Naive thymus-derived CD4-positive, alpha-beta T cell (primary cell): ENCODE measurements around the gene ZGRF1. TPM values are rescaled to one million over a fixed set of nuclear protein-coding genes. Genes with fewer than 3 reads are reported as not detected.
"Not testable (repeated sequence)": the region's sequence is repeated elsewhere in the genome, so short reads cannot be mapped to it uniquely, and the experiment has no call there.

Experiments used
- ATAC-seq: fragments of 150-1000 bp; cut with Tn5 transposase; 2 replicates; pipeline ENCODE4 v1.10.0; 2021; ENCODE audit warnings: mild to moderate bottlenecking, moderate library complexity
- CTCF ChIA-PET: fragments of 350-600 bp; sonication (Branson Sonifier 250); formaldehyde crosslinking; loops from one replicate; lab custom pipeline; 2021; ENCODE audit warnings: antibody characterized with exemption; lab: Charles Lee
- POLR2A ChIA-PET: fragments of 350-600 bp; sonication (Branson Sonifier 250); formaldehyde crosslinking; loops from one replicate; lab custom pipeline; 2021; ENCODE audit warnings: antibody characterized with exemption, inconsistent platforms; lab: Charles Lee
- DNase-seq, 9 donors: peaks; one replicate each; pipeline versions ENCODE4 v3.0.0 to v3.0.0-alpha.2; 2020 to 2022; ENCODE audit warnings: mixed read lengths in 1 of 9
- H3K27ac ChIP-seq: one replicate; pipeline ENCODE4 v1.7.0; 2013; ENCODE audit warnings: mild to moderate bottlenecking, low read depth, low read length, moderate library complexity
- H3K27me3 ChIP-seq, 2 donors: one replicate each; pipeline ENCODE4 v1.7.0; 2013; ENCODE audit warnings: low read length in 2 of 2, mild to moderate bottlenecking in 2 of 2, moderate library complexity in 2 of 2; ENCODE audit not compliant: control insufficient read depth in 2 of 2, insufficient read depth in 2 of 2
- H3K36me3 ChIP-seq, 3 experiments: 1 replicate in 2 of 3; 2 replicates in 1 of 3; pipeline ENCODE4 v1.7.0; 2013; ENCODE audit warnings: low read length in 3 of 3, mild to moderate bottlenecking in 3 of 3, moderate library complexity in 1 of 3; ENCODE audit not compliant: insufficient read depth in 3 of 3, control insufficient read depth in 2 of 3
- H3K4me1 ChIP-seq, 2 donors: one replicate each; pipeline ENCODE4 v1.7.0; 2013; ENCODE audit warnings: low read length in 2 of 2, mild to moderate bottlenecking in 2 of 2, moderate library complexity in 1 of 2; ENCODE audit not compliant: control insufficient read depth in 2 of 2, insufficient read depth in 2 of 2
- H3K4me3 ChIP-seq: 2 replicates; pipeline ENCODE4 v1.7.0; 2013; ENCODE audit warnings: mild to moderate bottlenecking, low read length
- H3K9me3 ChIP-seq, 3 experiments: 1 replicate in 2 of 3; 2 replicates in 1 of 3; pipeline ENCODE4 v1.7.0; 2013; ENCODE audit warnings: low read length in 3 of 3; ENCODE audit not compliant: control insufficient read depth in 2 of 3
- H3K27ac Mint-ChIP-seq, 9 donors: one replicate each; pipeline ENCODE4 v1.8.0; 2020 to 2022; ENCODE audit warnings: mixed read lengths in 9 of 9, mild to moderate bottlenecking in 8 of 9, moderate library complexity in 5 of 9, inconsistent platforms in 2 of 9
- H3K27me3 Mint-ChIP-seq, 5 donors: one replicate each; pipeline ENCODE4 v1.8.0; 2021 to 2022; ENCODE audit warnings: mixed read lengths in 5 of 5, mild to moderate bottlenecking in 1 of 5
- H3K36me3 Mint-ChIP-seq, 5 donors: one replicate each; pipeline ENCODE4 v1.8.0; 2020 to 2022; ENCODE audit warnings: mixed read lengths in 5 of 5, mild to moderate bottlenecking in 3 of 5, inconsistent platforms in 1 of 5
- H3K4me1 Mint-ChIP-seq, 7 donors: one replicate each; pipeline ENCODE4 v1.8.0; 2020 to 2022; ENCODE audit warnings: mixed read lengths in 7 of 7, mild to moderate bottlenecking in 3 of 7, inconsistent platforms in 1 of 7
- H3K4me3 Mint-ChIP-seq, 10 donors: one replicate each; pipeline ENCODE4 v1.8.0; 2020 to 2022; ENCODE audit warnings: mild to moderate bottlenecking in 10 of 10, mixed read lengths in 10 of 10, moderate library complexity in 6 of 10, inconsistent platforms in 2 of 10
- H3K9me3 Mint-ChIP-seq, 11 donors: one replicate each; pipeline ENCODE4 v1.8.0; 2020 to 2022; ENCODE audit warnings: mixed read lengths in 11 of 11, mild to moderate bottlenecking in 4 of 11, inconsistent platforms in 1 of 11, moderate library complexity in 1 of 11
- intact Hi-C, 2 donors: fragments of 100-400 bp; cut with micrococcal nuclease; formaldehyde crosslinking; loops; one replicate each; pipeline ENCODE4 v1.15.1; 2023
- polyA plus RNA-seq, 2 donors: library from polyadenylated mRNA; unstranded; fragments of 300-500 nt; fragmentation: Illumina TruSeq; gene quantifications; one replicate each; pipeline ENCODE4 v1.2.3, GENCODE V29; 2021
- total RNA-seq, 6 experiments: library from RNA in 5 of 6; stranded (reverse) in 5 of 6; gene quantifications; 1 replicate in 5 of 6; 2 replicates in 1 of 6; pipeline ENCODE4 v1.2.3 and lab custom pipeline; 2021 to 2026

The ZGRF1 gene
- total and polyA plus RNA-seq, 7 experiments from 2014 or later: 1.4 to 29.8 (median 10.3) TPM

DNA sequence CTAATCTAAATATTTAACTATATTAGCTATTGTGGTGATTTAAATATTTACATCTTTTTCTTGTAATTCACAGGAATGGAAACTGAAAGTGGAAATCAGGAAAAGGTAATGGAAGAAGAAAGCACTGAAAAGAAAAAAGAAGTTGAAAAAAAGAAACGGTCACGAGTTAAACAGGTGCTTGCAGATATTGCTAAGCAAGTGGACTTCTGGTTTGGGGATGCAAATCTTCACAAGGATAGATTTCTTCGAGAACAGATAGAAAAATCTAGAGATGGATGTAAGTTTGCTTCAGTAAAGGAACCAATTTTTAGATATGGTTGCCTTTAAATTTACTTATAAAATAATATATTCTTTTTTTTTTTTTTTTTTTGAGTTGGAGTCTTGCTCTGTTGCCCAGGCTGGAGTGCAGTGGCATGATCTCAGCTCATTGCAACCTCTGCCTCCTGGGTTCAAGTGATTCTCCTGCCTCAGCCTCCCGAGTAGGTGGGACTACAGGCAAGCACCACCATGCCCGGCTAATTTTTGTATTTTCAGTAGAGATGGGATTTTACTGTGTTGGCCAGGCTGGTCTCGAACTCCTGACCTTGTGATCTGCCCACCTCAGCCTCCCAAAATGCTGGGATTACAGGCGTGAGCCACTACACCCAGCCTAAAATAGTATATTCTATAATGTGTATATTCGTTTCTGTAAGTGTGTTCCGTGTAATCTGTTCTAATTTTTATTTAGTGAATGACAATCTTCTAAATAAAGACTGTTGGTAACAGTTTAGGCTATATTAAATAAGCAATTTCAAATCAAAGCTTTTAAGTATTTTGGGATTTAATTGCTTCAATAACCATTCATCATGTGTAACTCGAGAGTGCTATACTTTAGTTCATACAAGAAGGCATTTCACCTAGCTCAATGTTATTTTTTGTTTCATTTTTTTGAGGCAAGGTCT, 8.2 kb upstream of the ZGRF1 start:
- H3K4me1 Mint-ChIP-seq: peaks cover 19 to 32% (median 28%) of the 10 kb centered on the region in 7 donors
- DNase-seq, H3K4me1 ChIP-seq, H3K27me3 ChIP-seq, H3K27me3 Mint-ChIP-seq, ATAC-seq, intact Hi-C loops, H3K27ac Mint-ChIP-seq, H3K9me3 Mint-ChIP-seq, H3K27ac ChIP-seq, H3K9me3 ChIP-seq, H3K4me3 Mint-ChIP-seq, POLR2A ChIA-PET, H3K4me3 ChIP-seq: not testable (repeated sequence)
- H3K36me3 Mint-ChIP-seq: peaks cover 8 to 38% (median 15%) of the 10 kb centered on the region in 5 donors
- peaks cover 9 to 35% (median 23%) of the 10 kb centered on the region in 3 experiments for H3K36me3 ChIP-seq
- CTCF ChIA-PET: interaction anchor here (0.8 to 1.6 kb wide), 3 partner anchors 15 to 120 kb away, joined by 3 to 4 read pairs (median 3); no protein-coding TSS in a partner anchor

DNA sequence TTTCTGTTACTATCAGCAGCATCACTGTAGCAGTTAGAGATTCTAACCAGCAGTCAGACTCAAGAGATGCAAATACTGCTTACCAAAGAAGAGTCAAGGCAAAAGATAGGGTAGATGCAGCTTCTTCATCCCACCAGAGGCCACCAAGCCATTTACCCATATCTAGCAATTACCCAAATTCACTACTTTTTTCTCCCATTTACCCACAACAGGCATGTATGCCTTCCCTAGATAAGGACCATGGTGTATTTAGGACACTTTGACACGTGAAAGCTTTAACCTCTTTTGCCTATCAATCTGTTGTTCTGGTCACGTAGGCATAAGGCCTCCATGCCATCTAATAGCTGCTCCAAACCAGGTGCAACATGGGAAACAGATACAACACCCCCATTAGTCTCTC, 5.8 kb upstream of the ZGRF1 start:
- peaks cover 9 to 18% of the 10 kb centered on the region in 2 donors for H3K4me1 ChIP-seq
- H3K36me3 ChIP-seq: peaks cover 9 to 21% (median 17%) of the 10 kb centered on the region in 3 experiments
- ChIA-PET POLR2A (interaction anchor here (0.7 kb wide), 1 partner anchor 13 kb away, joined by 3 read pairs; no protein-coding TSS in a partner anchor), CTCF (interaction anchor here (0.5 kb wide), 1 partner anchor 428 kb away, joined by 3 read pairs; no protein-coding TSS in a partner anchor)
- Mint-ChIP-seq H3K27ac (peak overlapping the region in 2 of 9 donors; percentile 47 to 51), H3K36me3 (peaks cover 8 to 38% (median 11%) of the 10 kb centered on the region in 5 donors), H3K4me3 (no peak overlapping the region), H3K27me3 (no peaks in the 10 kb centered on the region), H3K4me1 (peaks cover 28 to 38% (median 33%) of the 10 kb centered on the region in 7 donors), H3K9me3 (no peaks in the 10 kb centered on the region)
- no peak for DNase-seq
- no peaks in the 10 kb centered on the region for H3K27me3 ChIP-seq
- no peak overlapping the region for H3K4me3 ChIP-seq
- no peaks in the 10 kb centered on the region for H3K9me3 ChIP-seq
- H3K27ac ChIP-seq: no peak overlapping the region
- intact Hi-C loops: no loop called here
- ATAC-seq: no peak

DNA sequence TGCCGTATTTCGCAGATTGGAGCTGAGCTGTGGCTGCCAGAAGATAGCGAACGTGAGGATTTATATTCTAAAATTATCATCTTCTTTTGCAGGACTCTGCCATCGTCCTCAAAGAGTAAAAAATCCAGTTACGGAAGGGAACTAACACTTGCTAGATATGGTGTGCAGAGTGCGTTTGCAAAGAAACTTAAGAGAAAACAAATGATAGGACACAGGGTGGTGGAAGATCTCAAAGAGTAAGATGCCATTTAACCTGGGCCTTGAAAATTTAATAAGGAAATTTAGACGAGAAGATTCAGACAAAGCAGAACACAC, 800 bp upstream of the ZGRF1 start:
- Histone ChIP-seq H3K4me1 (peaks cover 9 to 22% of the 10 kb centered on the region in 2 donors), H3K4me3 (peak overlapping the region; percentile 98), H3K27me3 (no peaks in the 10 kb centered on the region), H3K36me3 (no peaks in the 10 kb centered on the region), H3K27ac (peak overlapping the region; percentile 88), H3K9me3 (no peaks in the 10 kb centered on the region)
- intact Hi-C loops: loop anchor here (1.0 to 10.0 kb wide), 13 partner anchors 69 to 1270 kb away; partner anchors contain the start of genes AP1AR (in 2 of the 2), FAM241A (in 2 of the 2), TIFA (in 2 of the 2) and ALPK1 (in 1 of the 2)
- Mint-ChIP-seq H3K4me3 (no peak overlapping the region), H3K27me3 (no peaks in the 10 kb centered on the region), H3K9me3 (no peaks in the 10 kb centered on the region), H3K27ac (no peak overlapping the region), H3K4me1 (peaks cover 21 to 34% (median 27%) of the 10 kb centered on the region in 7 donors), H3K36me3 (peaks cover 0 to 11% (median 3%) of the 10 kb centered on the region in 5 donors)
- ATAC-seq (no peak), DNase-seq (no peak)
- ChIA-PET POLR2A (interaction anchor here (0.5 to 0.7 kb wide), 2 partner anchors 106 to 356 kb away, joined by 3 read pairs; no protein-coding TSS in a partner anchor), CTCF (no interaction called here)

DNA sequence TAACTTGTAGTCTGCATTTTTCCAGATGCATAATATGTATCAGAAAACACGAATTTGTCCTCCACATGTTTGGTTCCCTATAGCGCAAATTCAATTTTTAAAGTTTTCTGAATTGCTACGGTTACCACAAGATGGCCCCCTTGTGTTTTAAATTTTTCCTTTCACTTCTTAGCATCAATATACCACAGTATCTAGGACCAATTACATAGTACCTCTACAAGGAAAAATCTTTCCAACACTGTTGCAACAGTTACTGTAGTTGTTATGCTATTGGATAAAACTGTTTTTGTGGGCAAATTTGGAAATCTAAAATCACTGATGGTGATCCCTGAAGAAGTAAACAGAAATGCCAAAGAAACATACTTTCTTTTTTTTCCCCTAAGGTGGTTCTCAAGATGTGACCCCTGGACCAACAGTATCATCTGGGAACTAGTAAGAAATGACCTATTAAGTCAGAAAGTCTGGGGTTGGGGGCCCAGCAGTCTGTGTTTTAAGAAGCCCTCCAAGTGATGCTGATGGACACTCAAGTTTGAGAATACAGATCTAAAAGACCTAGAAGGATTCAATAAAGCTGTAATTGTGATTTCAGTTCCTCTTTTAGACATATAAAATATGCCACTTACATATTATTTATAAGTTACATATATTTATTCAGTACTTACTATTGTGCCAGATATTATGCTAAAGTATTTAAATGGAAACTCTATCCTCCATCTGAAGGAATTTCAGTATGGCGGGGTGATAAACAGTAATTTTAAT, 3.1 kb downstream of the ZGRF1 start:
- no peaks in the 10 kb centered on the region for H3K27me3 Mint-ChIP-seq
- intact Hi-C loops: loop anchor here (1.0 to 10.0 kb wide), 6 partner anchors 129 to 529 kb away; no protein-coding TSS in a partner anchor
- H3K4me1 ChIP-seq: peaks cover 9 to 13% of the 10 kb centered on the region in 2 donors
- peak overlapping the region; percentile 1 for H3K27ac ChIP-seq
- H3K27me3 ChIP-seq: no peaks in the 10 kb centered on the region
- peak overlapping the region in 3 of 10 donors; percentile 5 to 21 (median 16) for H3K4me3 Mint-ChIP-seq
- peak in 6 of 9 donors; percentile 14 to 41 (median 36) for DNase-seq
- CTCF ChIA-PET: interaction anchor here (0.7 to 1.3 kb wide), 3 partner anchors 129 to 240 kb away, joined by 3 to 6 read pairs (median 4); no protein-coding TSS in a partner anchor
- H3K27ac Mint-ChIP-seq: peak overlapping the region in 3 of 9 donors; percentile 33 to 59 (median 58)
- no peaks in the 10 kb centered on the region for H3K9me3 Mint-ChIP-seq
- H3K36me3 ChIP-seq: no peaks in the 10 kb centered on the region
- no peaks in the 10 kb centered on the region for H3K9me3 ChIP-seq
- peaks cover 0 to 11% (median 3%) of the 10 kb centered on the region in 7 donors for H3K4me1 Mint-ChIP-seq
- no peak overlapping the region for H3K4me3 ChIP-seq
- no peak for ATAC-seq
- peaks cover 0 to 5% (median 0%) of the 10 kb centered on the region in 5 donors for H3K36me3 Mint-ChIP-seq
- POLR2A ChIA-PET: no interaction called here

DNA sequence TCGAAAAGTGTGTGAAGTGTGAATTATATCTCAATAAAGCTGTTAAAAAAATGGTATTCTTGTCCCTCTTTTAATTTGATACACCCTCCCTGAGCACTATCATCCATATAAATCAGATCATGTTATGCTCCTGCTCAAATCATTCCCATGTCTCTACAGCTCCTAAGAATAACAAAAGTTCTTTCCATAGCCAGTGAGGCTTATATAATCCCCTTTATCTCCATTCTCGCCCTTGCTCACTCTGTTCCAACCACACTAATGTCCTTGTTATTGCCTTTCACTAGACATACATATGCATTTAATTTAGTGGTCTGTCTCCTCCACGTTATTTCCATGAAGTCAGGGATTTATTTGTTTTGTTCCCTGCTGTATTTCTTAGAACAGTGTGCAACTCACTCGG, 10.5 kb downstream of the ZGRF1 start:
- ATAC-seq (no peak), DNase-seq (no peak)
- Mint-ChIP-seq H3K36me3 (peaks cover 9 to 26% (median 11%) of the 10 kb centered on the region in 5 donors), H3K27ac (no peak overlapping the region), H3K9me3 (peaks cover 0 to 3% (median 0%) of the 10 kb centered on the region in 11 donors), H3K27me3 (no peaks in the 10 kb centered on the region), H3K4me3 (no peak overlapping the region), H3K4me1 (no peaks in the 10 kb centered on the region)
- intact Hi-C loops: no loop called here
- ChIA-PET POLR2A (interaction anchor here (0.8 kb wide), 1 partner anchor 1058 kb away, joined by 3 read pairs; no protein-coding TSS in a partner anchor), CTCF (no interaction called here)
- Histone ChIP-seq H3K9me3 (no peaks in the 10 kb centered on the region), H3K4me3 (no peak overlapping the region), H3K27ac (no peak overlapping the region), H3K4me1 (no peaks in the 10 kb centered on the region), H3K27me3 (no peaks in the 10 kb centered on the region), H3K36me3 (no peaks in the 10 kb centered on the region)

DNA sequence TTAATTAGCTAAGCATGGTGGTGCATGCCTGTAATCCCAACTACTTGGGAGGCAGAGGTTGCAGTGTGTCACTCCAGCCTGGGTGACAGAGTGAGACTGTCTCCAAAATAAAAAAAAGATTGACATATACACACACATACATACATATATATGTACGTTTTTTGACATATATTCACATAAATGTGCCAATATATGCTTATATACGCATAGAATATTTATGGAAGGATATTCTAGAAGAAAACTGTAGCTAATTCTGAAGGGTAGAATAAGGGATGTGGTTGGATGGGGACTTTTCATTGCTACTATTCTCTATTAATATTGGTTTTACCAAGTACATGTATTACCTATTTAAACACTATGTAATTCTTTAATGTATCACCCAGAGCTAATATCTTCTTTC, 19.7 kb downstream of the ZGRF1 start:
- ATAC-seq: no peak
- H3K4me1 ChIP-seq: no peaks in the 10 kb centered on the region
- no peak overlapping the region for H3K4me3 Mint-ChIP-seq

More for the DNA sequence above, 19.7 kb downstream of the ZGRF1 start:
- H3K27me3 ChIP-seq: no peaks in the 10 kb centered on the region
- no peaks in the 10 kb centered on the region for H3K9me3 ChIP-seq
- DNase-seq: no peak
- H3K36me3 ChIP-seq: no peaks in the 10 kb centered on the region
- H3K27ac ChIP-seq: no peak overlapping the region
- peaks cover 4 to 27% (median 6%) of the 10 kb centered on the region in 5 donors for H3K36me3 Mint-ChIP-seq
- H3K4me1 Mint-ChIP-seq: no peaks in the 10 kb centered on the region
- no peaks in the 10 kb centered on the region for H3K27me3 Mint-ChIP-seq
- ChIA-PET CTCF (no interaction called here), POLR2A (no interaction called here)
- intact Hi-C loops: loop anchor here in 1 of 2 donors (10.0 kb wide), 1 partner anchor 52 kb away; no protein-coding TSS in a partner anchor
- no peaks in the 10 kb centered on the region for H3K9me3 Mint-ChIP-seq
- H3K4me3 ChIP-seq: no peak overlapping the region
- H3K27ac Mint-ChIP-seq: no peak overlapping the region
